HepG2 (cell line): ENCODE results near the gene NBEAL2. TPM values are rescaled to one million over a fixed set of nuclear protein-coding genes. Genes with fewer than 3 reads are reported as not detected.

Experiments used
- FOXA1 ChIP-seq, 2 experiments: fragments of 450-650 bp in 1 of 2; sonication (generic) in 1 of 2; formaldehyde crosslinking in 1 of 2; IDR thresholded peaks; 2 replicates each; pipeline versions ENCODE4 v1.4.0 to v1.6.1; 2016 to 2020; ENCODE audit warnings: missing genetic modification reagents in 1 of 2
- FOXA3 ChIP-seq: IDR thresholded peaks from 2 replicates; pipeline ENCODE4 v1.6.1; 2016; ENCODE audit warnings: missing genetic modification reagents, missing compliant biosample characterization
- HIC2 ChIP-seq: sonication (generic); formaldehyde crosslinking; IDR thresholded peaks from 2 replicates; pipeline ENCODE4 v1.9.0; 2022; ENCODE audit warnings: low read depth, missing genetic modification reagents
- NCOA2 ChIP-seq: sonication (generic); formaldehyde crosslinking; IDR thresholded peaks from 2 replicates; pipeline ENCODE4 v1.8.0; 2022; ENCODE audit warnings: inconsistent platforms
- RXRA ChIP-seq: sonication (generic); formaldehyde crosslinking; IDR thresholded peaks from 2 replicates; pipeline ENCODE4 v1.5.1; 2020; ENCODE audit warnings: missing genetic modification reagents
- SOX6 ChIP-seq, 2 experiments: fragments of 450-650 bp in 1 of 2; sonication (generic) in 1 of 2; formaldehyde crosslinking in 1 of 2; IDR thresholded peaks; 2 replicates each; pipeline versions ENCODE4 v1.4.0 to v1.6.1; 2017 to 2020; ENCODE audit warnings: antibody characterized with exemption in 1 of 2, mild to moderate bottlenecking in 1 of 2, missing genetic modification reagents in 1 of 2
- YEATS2 ChIP-seq: sonication (generic); formaldehyde crosslinking; IDR thresholded peaks from 2 replicates; pipeline ENCODE4 v1.4.0; 2020; ENCODE audit warnings: missing genetic modification reagents, borderline replicate concordance
- ZFY ChIP-seq: sonication (generic); formaldehyde crosslinking; IDR thresholded peaks from 2 replicates; pipeline ENCODE4 v1.4.0; 2020; ENCODE audit warnings: missing genetic modification reagents
- ZFYVE20 ChIP-seq: sonication (generic); formaldehyde crosslinking; IDR thresholded peaks from 2 replicates; pipeline ENCODE4 v1.8.0; 2023; ENCODE audit warnings: low read depth, mild to moderate bottlenecking, moderate library complexity, missing genetic modification reagents, borderline replicate concordance
- ZNF281 ChIP-seq: sonication (generic); formaldehyde crosslinking; IDR thresholded peaks from 2 replicates; pipeline ENCODE4 v1.4.0; 2020; ENCODE audit warnings: missing genetic modification reagents, borderline replicate concordance
- ZNF562 ChIP-seq: sonication (generic); formaldehyde crosslinking; IDR thresholded peaks from 2 replicates; pipeline ENCODE4 v1.8.0; 2022; ENCODE audit warnings: missing genetic modification reagents, borderline replicate concordance
- ZNF615 ChIP-seq: sonication (generic); formaldehyde crosslinking; IDR thresholded peaks from 2 replicates; pipeline ENCODE4 v1.5.0; 2020; ENCODE audit warnings: mild to moderate bottlenecking, missing genetic modification reagents, borderline replicate concordance
- ZNF776 ChIP-seq: sonication (generic); formaldehyde crosslinking; IDR thresholded peaks from 2 replicates; pipeline ENCODE4 v1.4.0; 2020; ENCODE audit warnings: mild to moderate bottlenecking, missing genetic modification reagents
- polyA plus RNA-seq, 8 experiments: library from polyadenylated mRNA; depleted of rRNA in 3 of 8; stranded (reverse) in 7 of 8; unstranded in 1 of 8; fragments of >200 nt; fragmentation: Illumina TruSeq in 4 of 8; extraction: Trizol in 4 of 8; gene quantifications; 2 replicates each; pipeline versions ENCODE4 v1.2.1 to v1.2.3, GENCODE V29; 2011 to 2016; ENCODE audit warnings: low read depth in 4 of 8, missing spikeins in 1 of 8, mixed read lengths in 1 of 8; ENCODE audit not compliant: insufficient read depth in 1 of 8
- total RNA-seq, 5 experiments: library from RNA; depleted of rRNA; stranded (reverse); fragments of >200 nt; fragmentation: Illumina TruSeq; extraction: Trizol; gene quantifications; 2 replicates each; pipeline ENCODE4 v1.2.3, GENCODE V29; 2016; ENCODE audit warnings: low read depth in 1 of 5
- TF ChIP-seq, protein P1 (sequence below): sonication (generic); formaldehyde crosslinking; IDR thresholded peaks from 2 replicates; pipeline ENCODE4 v1.4.0; 2020; ENCODE audit warnings: missing genetic modification reagents
- TF ChIP-seq, protein P2 (sequence below): sonication (generic); formaldehyde crosslinking; IDR thresholded peaks from 2 replicates; pipeline ENCODE4 v1.5.1; 2020; ENCODE audit warnings: mild to moderate bottlenecking, moderate library complexity, missing genetic modification reagents
- TF ChIP-seq, protein P3 (sequence below): IDR thresholded peaks from 2 replicates; pipeline ENCODE4 v1.6.1; 2016; ENCODE audit warnings: mild to moderate bottlenecking

Gene NBEAL2
- total and polyA plus RNA-seq, 2 of the 13 experiments (the other 11 are each of a cell fraction or from before 2014, with no cell fraction given), result 9.7 to 12.4 TPM

- peak; percentile 89; the same call in 1 of the 2 replicates for TF ChIP-seq HIC2
- peak; percentile 54; the same call in 1 of the 2 replicates for TF ChIP-seq RXRA (CRISPR knock-in tag)
- peak; percentile 51; the same call in 1 of the 2 replicates for TF ChIP-seq FOXA3
- no peak for TF ChIP-seq ZFY (CRISPR knock-in tag)
- TF ChIP-seq ZFYVE20 (CRISPR knock-in tag), result no peak
- TF ChIP-seq, protein P1, sequence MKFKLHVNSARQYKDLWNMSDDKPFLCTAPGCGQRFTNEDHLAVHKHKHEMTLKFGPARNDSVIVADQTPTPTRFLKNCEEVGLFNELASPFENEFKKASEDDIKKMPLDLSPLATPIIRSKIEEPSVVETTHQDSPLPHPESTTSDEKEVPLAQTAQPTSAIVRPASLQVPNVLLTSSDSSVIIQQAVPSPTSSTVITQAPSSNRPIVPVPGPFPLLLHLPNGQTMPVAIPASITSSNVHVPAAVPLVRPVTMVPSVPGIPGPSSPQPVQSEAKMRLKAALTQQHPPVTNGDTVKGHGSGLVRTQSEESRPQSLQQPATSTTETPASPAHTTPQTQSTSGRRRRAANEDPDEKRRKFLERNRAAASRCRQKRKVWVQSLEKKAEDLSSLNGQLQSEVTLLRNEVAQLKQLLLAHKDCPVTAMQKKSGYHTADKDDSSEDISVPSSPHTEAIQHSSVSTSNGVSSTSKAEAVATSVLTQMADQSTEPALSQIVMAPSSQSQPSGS, result 0 out of 2 replicates have a peak, but pooled peaks have one; percentile 29
- TF ChIP-seq YEATS2 (CRISPR knock-in tag), result peak; percentile 19; the same call in 1 of the 2 replicates
- no peak for TF ChIP-seq FOXA1 (IDR thresholded peaks at IDR 0.05)
- peak; percentile 33; the same call in 1 of the 2 replicates for TF ChIP-seq FOXA1 (CRISPR knock-in tag; IDR thresholded peaks at IDR 0.05)
- TF ChIP-seq ZNF776 (CRISPR knock-in tag), result no peak
- TF ChIP-seq ZNF281, result peak; percentile 89; the same call in 1 of the 2 replicates
- no peak for TF ChIP-seq ZNF615
- TF ChIP-seq, protein P2, sequence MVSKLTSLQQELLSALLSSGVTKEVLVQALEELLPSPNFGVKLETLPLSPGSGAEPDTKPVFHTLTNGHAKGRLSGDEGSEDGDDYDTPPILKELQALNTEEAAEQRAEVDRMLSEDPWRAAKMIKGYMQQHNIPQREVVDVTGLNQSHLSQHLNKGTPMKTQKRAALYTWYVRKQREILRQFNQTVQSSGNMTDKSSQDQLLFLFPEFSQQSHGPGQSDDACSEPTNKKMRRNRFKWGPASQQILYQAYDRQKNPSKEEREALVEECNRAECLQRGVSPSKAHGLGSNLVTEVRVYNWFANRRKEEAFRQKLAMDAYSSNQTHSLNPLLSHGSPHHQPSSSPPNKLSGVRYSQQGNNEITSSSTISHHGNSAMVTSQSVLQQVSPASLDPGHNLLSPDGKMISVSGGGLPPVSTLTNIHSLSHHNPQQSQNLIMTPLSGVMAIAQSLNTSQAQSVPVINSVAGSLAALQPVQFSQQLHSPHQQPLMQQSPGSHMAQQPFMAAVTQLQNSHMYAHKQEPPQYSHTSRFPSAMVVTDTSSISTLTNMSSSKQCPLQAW (CRISPR knock-in tag), result 0 out of 2 replicates have a peak, but pooled peaks have one; percentile 1
- TF ChIP-seq, protein P3, sequence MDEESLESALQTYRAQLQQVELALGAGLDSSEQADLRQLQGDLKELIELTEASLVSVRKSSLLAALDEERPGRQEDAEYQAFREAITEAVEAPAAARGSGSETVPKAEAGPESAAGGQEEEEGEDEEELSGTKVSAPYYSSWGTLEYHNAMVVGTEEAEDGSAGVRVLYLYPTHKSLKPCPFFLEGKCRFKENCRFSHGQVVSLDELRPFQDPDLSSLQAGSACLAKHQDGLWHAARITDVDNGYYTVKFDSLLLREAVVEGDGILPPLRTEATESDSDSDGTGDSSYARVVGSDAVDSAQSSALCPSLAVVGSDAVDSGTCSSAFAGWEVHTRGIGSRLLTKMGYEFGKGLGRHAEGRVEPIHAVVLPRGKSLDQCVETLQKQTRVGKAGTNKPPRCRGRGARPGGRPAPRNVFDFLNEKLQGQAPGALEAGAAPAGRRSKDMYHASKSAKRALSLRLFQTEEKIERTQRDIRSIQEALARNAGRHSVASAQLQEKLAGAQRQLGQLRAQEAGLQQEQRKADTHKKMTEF (CRISPR knock-in tag), result peak; percentile 55
- no peak for TF ChIP-seq ZNF562 (CRISPR knock-in tag)
- peak; percentile 48 for TF ChIP-seq NCOA2 (CRISPR knock-in tag)
- TF ChIP-seq SOX6 (IDR thresholded peaks at IDR 0.05), result no peak
- TF ChIP-seq SOX6 (CRISPR knock-in tag; IDR thresholded peaks at IDR 0.05), result peak; percentile 30; the same call in 1 of the 2 replicates
Observed at GRCh38 chr3:46935168-46935858, 44.2 kb upstream of the NBEAL2 start (continued).
